NCI-H524 (cell line): ENCODE measurements around the gene CCT5.
A peak's percentile ranks its signal among the peaks of the same experiment; 100 is the strongest.

Experiments
- DNase-seq, 2 experiments: peaks; one replicate each; lab custom pipeline; 2025; lab: John Stamatoyannopoulos, UW

Gene CCT5

GRCh38 chr5:10249948-10250805, at the start of gene CCT5:
TSS of gene CCT5 (plus strand) at chr5:10250280. CDS start at chr5:10250341, 61 bp downstream.
- DNase-seq: peak; percentile 98 to 100

DNA sequence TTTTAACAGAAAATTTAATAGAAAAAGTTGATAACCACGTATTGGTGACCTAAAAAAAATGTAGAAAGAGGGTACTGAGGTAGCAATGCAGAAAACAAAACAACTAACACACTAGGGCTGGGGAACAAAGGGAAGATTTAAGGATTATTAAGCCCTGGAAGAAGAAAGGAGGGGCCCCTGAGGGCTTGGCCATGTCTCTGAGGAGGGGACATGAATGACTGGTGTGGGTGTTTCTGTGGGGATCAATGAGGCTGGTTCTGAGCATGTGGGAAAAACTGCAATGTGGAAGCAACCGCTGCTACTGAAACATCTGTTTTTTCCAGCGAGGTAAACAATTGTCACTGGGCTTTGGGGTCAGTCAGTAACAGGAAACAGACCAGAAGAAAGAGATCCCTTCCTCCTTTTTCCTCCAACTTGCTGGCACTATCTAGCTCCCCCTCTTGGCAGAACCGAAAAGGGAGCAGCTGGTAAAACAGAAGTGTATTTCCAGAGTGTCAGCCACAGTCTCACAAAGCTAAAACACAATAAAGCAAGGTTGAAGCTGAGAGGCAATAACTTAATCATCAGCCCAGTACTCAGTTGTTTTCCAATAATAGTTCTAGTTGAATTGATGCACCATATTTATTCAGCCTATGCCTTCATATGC, 48.7 kb upstream of the CCT5 start:
- DNase-seq: peak; percentile 2 to 51

DNA sequence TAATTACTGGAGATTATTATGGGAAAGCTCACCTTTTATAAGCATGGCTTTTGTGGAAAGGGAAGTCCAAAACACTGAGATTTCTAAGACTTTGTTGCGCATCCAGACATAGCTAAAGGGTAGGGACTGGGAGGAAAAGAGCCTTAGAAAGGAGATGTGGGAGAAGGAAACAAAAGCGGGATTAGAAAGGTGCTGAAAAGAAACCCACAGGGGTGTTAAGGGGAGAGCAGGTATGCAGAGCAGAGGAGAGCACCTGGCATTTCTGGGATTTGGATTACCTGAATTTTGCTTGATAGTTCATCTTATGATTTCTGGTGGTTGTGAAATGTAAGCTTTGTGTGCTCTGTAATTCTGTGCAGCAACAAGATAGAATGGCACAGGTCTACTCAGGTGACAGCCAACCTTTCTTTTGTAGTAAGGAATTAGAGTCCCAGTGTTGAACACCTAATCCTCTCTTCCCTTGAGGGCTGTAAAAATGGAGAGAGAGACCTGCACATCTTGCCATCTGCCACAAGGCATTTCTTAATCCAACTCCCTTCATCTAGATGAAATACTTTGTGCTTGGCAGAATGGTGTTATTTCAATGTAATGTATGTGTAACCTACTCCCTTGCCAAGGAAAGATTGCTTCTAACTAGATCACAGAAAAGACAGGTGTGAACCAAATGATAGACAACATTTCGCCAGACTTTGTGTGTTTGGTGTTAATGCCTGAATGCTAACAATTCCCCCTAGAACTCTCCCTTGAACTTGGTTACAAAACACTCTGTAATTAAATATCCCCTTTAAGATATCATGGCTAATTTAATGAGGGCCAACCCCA, 47.8 kb upstream of the CCT5 start:
- DNase-seq: peak; percentile 94 to 99

GRCh38 chr5:10209004-10209403, 41.1 kb upstream of the CCT5 start:
- no peak for DNase-seq

DNA sequence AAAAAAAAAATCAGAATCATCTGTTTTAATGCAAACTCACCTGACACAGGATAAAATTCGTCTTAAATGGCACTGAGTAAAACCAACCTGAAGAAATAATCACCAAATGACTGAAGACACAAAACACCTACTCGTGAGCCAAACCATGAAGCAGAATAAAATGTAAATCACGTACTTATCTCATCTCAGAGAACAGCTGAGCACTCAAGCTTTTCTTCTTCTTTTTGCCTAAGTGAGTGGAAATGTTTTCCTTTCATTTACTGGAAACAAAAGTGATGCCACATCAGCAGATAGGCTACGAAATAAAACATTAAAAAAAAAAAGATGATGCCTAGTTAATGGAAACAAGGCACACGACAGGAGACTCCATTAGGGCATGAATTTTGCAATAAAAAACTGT, 36.8 kb upstream of the CCT5 start:
- no peak for DNase-seq

- no peak for DNase-seq
These were observed 36.0 kb upstream of the CCT5 start for GRCh38 chr5:10214041-10214440.

- no peak for DNase-seq
These were observed 34.7 kb upstream of the CCT5 start for GRCh38 chr5:10215366-10215765.

DNA sequence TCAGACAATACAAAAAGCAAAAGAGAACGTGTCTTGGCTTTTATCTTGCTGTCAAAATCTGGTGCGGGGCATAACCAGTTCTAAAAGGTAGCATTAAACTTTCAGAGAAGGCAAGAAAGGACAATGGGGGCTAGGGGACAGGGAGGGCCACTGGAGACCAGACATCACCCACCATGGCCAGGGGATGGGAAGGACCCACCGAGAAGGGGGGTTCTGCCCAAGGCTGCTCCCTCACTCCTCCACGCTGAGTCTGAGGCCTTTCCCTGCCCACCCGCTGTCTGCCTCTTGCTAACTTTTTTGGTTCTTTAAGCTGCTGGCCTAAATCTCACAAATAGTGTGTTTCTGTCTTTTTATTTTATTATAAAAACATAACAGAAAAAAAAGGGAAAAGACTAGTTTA, 34.0 kb upstream of the CCT5 start:
- no peak for DNase-seq

DNA sequence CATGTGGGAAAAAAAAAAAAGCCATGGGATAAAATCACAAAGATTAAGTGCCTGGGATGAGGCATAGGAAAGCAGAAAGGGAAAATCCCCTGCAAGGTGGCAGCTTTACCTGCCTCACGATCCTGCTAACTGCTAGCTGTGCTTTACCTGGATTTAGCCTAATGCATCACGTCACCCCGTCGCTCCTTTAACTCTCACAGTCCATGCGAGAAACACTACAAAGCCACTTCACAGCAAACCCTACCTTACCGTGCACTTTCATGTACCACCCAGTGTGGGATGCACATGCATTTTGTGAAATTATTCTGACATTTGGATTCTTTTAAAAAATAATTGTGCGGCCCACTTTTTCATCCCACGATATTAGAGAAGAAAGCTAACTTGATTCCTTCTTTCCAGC, 31.4 kb upstream of the CCT5 start:
- no peak for DNase-seq

- no peak for DNase-seq
These were observed 31.0 kb upstream of the CCT5 start for GRCh38 chr5:10219068-10219467.

GRCh38 chr5:10220248-10220647, 29.8 kb upstream of the CCT5 start:
- peak; percentile 7 to 51 for DNase-seq

- no peak for DNase-seq
These were observed 27.8 kb upstream of the CCT5 start for GRCh38 chr5:10222326-10222725.

DNA sequence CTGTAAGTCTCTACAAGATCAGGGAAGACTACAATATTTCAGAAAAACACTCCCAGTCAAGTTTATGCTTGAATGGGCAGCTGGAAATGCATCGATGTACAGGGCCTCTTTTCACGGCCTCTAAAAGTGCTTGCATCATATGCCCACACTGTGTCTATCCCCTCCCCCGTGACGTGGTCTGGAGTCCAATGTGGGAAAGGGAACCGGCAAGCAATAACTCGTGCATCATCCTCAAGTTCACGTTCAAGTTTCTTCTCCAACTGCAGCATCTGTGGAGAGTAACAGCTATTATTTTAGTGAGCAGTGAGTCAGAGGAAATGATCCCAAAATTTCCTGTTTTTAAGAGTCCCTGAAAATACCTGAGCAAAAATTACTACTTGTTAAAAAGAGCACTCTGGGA, 22.7 kb upstream of the CCT5 start:
- no peak for DNase-seq

- DNase-seq: no peak
These were observed 21.8 kb upstream of the CCT5 start for GRCh38 chr5:10228288-10228687.

DNA sequence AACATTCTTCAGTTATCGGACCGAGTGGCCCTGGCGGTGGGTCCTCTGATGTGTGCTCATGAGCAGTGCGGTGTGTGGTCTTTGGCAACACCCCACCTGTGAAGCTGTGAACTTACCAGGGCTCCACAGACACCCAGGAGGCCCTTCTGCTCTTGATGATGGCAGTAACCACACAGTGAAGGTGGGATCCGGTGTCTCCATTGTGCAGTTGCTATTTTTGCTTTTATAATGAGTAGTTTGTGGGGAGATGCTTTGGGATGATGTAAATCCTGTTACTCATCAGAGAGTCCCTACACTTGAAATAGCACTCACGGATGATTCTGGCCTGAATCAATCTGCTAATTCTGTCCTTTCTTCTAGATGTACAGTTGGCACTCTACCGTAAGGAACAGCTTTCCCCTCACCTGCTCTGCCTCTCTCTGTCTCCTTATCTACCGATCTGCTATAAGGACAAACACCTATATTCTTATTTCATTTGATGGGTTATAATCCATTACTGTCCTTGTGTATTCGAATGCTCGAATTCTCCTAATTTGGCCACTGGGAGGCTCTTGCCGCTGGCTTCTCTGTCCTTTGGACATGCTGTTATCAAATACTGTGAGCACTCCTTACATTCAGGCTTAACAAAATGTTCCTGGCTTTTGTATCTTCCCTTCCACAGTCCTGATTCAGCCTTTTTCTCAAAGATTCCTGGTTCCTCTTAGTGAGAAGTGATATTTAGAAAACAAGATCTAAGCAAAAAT, 20.6 kb upstream of the CCT5 start:
- peak in 1 of 2 experiments; percentile 29 for DNase-seq

DNA sequence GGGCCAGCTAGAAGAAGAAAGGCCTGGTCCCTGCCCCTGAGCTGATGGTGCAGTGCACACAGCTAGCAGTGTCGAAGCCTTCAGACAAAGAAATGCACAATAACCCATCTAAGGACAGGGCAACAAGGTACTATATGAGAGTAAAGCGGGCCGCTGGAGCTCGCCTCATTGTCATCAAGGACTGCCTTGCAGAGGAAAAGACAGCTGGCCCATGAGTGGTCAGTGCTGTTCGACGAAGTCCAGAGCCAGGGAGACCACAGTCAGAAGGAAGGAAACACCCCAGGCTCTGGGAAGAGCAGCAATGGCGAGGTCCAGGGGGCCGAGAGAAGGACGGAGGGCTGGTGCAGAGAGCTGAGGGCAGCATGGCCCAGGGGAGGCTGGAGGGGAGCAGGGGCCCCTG, 17.7 kb upstream of the CCT5 start:
- DNase-seq: no peak

- DNase-seq: no peak
These were observed 17.1 kb upstream of the CCT5 start for GRCh38 chr5:10233011-10233410.

DNA sequence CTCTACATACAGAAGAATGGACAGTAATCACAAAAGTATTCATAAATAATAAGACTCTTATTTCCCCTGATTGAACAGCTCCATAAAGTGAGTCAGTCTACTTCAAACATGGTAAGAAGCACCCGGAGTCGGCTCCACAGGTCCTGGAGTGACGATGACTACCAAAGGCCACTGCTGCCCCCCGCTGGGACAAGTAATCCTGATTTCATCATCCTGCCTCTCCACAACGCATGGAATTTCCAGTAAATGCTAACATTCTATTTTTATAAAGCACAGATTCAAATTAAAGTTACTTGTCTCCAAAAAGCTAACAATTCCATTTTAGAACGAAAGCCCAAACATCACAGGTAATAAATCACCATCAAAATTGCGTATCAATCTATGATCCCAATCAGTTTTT, 16.6 kb upstream of the CCT5 start:
- peak; percentile 28 to 81 for DNase-seq

DNA sequence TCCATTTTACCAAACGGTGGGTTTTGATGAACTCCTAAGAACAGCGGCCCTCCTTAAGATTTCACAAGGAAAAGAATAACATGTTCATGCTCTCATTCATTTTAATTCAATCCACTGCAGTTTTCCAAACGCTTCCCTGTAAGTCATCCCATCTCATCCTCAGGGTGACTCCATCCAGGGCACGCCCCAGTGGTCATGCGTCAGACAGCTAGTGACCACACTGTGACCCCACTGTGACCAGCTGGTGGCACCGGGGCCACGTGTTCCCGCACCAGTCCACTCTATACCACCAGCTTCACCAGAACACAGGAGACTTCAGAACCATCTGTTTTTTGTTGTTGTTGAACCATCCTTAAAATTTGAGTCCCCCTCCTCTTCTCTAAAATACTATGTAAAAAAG, 14.7 kb upstream of the CCT5 start:
- DNase-seq: no peak

DNA sequence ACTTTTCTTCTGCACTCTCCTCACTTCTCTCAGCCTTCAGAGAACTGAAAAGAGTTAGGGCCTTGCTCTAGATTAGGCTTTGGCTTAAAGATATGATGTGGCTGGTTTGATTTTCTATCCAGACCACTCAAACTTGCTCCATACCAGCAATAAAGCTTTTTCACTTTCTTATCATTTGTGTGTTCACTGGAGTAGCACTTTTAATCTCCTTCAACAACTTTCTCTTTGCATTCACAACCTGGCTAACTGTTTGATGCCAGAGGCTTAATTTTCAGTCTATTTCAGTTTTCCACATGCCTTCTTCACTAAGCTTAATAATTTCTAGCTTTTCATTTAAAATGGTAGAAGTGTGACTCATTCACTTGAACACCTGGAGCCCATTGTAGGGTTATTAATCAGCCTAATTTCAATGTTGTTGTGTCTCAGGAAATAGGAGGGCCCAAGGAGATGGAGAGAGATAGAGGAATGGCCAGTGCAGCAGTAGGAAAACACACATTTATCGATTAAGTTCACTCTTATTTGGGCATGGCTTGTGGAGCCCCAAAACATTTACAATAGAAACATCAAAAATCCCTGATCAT, 6.3 kb upstream of the CCT5 start:
- peak in 1 of 2 experiments; percentile 16 for DNase-seq

DNA sequence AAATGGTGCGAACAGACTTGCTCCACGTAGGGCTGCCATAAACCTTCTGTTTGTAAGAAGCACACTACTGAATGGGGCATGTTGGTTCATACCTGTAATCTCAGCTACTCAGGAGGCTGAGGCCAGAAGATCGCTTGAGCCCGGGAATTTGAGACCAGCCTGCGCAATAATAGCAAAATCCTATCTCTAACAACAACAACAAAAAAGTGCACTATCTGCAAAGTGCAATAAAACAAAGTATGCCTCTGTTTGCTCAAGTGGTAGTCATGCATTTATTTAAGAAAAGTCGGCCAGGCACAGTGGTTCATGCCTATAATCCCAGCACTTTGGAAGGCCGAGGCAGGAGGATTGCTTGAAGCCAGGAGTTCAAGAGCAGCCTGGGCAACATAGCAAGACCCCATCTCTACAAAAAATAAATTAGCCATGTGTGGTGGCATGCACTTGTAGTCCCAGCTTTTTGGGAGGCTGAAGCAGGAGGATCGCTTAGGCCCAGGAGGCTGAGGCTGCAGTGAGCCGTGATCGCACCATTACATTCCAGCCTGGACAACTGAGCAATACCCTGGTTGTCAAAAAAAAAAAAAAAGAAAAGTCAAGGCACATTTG, 5.6 kb upstream of the CCT5 start:
- DNase-seq: no peak
